HL-60 (cell line): Measurements from ENCODE around the gene CACNA1E.

ENCODE experiments used
- DNase-seq, 2 experiments: peaks; one replicate each; pipeline ENCODE4 v3.0.0-alpha.2; 2010 to 2020; ENCODE audit warnings: low read depth in 1 of 2, low spot score in 1 of 2
- H3K27ac ChIP-seq: fragments of 250-450 bp; sonication (Bioruptor Pico); replicated peaks from 2 replicates; pipeline ENCODE4 v1.5.1; 2020; ENCODE audit warnings: mild to moderate bottlenecking, moderate library complexity
- H3K27me3 ChIP-seq: fragments of 250-450 bp; sonication (Bioruptor Pico); 2 replicates; pipeline ENCODE4 v1.5.1; 2021; ENCODE audit warnings: mild to moderate bottlenecking, moderate library complexity; ENCODE audit not compliant: insufficient read depth, poor library complexity, severe bottlenecking
- H3K4me3 ChIP-seq: replicated peaks from 2 replicates; pipeline ENCODE4 v1.5.1; 2011; ENCODE audit warnings: mild to moderate bottlenecking, control low read depth, low read length; ENCODE audit not compliant: insufficient read depth
- CTCF ChIP-seq: IDR thresholded peaks from one replicate; pipeline ENCODE4 v1.5.1; 2011; ENCODE audit warnings: low read length, control low read depth, inconsistent platforms; ENCODE audit not compliant: insufficient read depth
- GABPA ChIP-seq: IDR thresholded peaks from 2 replicates; pipeline ENCODE4 v1.6.1; 2012; ENCODE audit warnings: low read depth
- POLR2AphosphoS5 ChIP-seq: IDR thresholded peaks from 2 replicates; pipeline ENCODE4 v1.6.1; 2012; ENCODE audit warnings: low read depth
- REST ChIP-seq: IDR thresholded peaks from 2 replicates; pipeline ENCODE4 v1.6.1; 2012; ENCODE audit warnings: low read depth; ENCODE audit not compliant: insufficient replicate concordance
- SPI1 ChIP-seq: IDR thresholded peaks from 2 replicates; pipeline ENCODE4 v1.6.1; 2012; ENCODE audit warnings: low read depth, mild to moderate bottlenecking, borderline replicate concordance

Gene CACNA1E

GRCh38 chr1:181754103-181754502 is 270.8 kb downstream of the CACNA1E start:
- H3K27me3 ChIP-seq: no peaks in the 10 kb centered on the region
- no peak overlapping the region for H3K4me3 ChIP-seq
- no peak overlapping the region for H3K27ac ChIP-seq
- no peak for DNase-seq
- TF ChIP-seq POLR2AphosphoS5: no peak
- TF ChIP-seq SPI1: no peak
- no peak for TF ChIP-seq CTCF
- no peak for TF ChIP-seq REST
- TF ChIP-seq GABPA: no peak

GRCh38 chr1:181759481-181759880 is 276.2 kb downstream of the CACNA1E start:
- Histone ChIP-seq H3K27me3 (no peaks in the 10 kb centered on the region), H3K27ac (no peak overlapping the region), H3K4me3 (no peak overlapping the region)
- no peak for DNase-seq
- TF ChIP-seq POLR2AphosphoS5 (no peak), CTCF (no peak), GABPA (no peak), REST (no peak), SPI1 (no peak)

- H3K27ac ChIP-seq: no peak overlapping the region
- H3K4me3 ChIP-seq: no peak overlapping the region
- no peak for TF ChIP-seq SPI1
- TF ChIP-seq POLR2AphosphoS5: no peak
- no peak for TF ChIP-seq REST
- no peak for TF ChIP-seq CTCF
- TF ChIP-seq GABPA: no peak
- no peak for DNase-seq
- H3K27me3 ChIP-seq: no peaks in the 10 kb centered on the region
Measured at GRCh38 chr1:181763736-181764135, 280.4 kb downstream of the CACNA1E start.
